GM23248 (cell line): Measurements from ENCODE around the gene DGKH. TPM values are rescaled to one million over a fixed set of nuclear protein-coding genes. Genes with fewer than 3 reads are reported as not detected.
A peak's percentile ranks its signal among the peaks of the same experiment; 100 is the strongest.

ENCODE experiments used
- DNase-seq: peaks from one replicate; pipeline ENCODE4 v3.0.0-alpha.2; 2015
- H2AFZ ChIP-seq: fragments of 200-600 bp; sonication (generic); 2 replicates; pipeline ENCODE4 v1.6.1; 2016; ENCODE audit warnings: antibody characterized with exemption
- H3F3A ChIP-seq: fragments of 200-600 bp; sonication (generic); 2 replicates; pipeline ENCODE4 v1.6.1; 2016; ENCODE audit warnings: mild to moderate bottlenecking, antibody characterized with exemption, mixed run types; ENCODE audit not compliant: insufficient read depth
- H3K27ac ChIP-seq: fragments of 200-600 bp; sonication (generic); 2 replicates; pipeline ENCODE4 v1.5.1; 2016; ENCODE audit warnings: mild to moderate bottlenecking
- H3K27me3 ChIP-seq: fragments of 200-600 bp; sonication (generic); replicated peaks from 2 replicates; pipeline ENCODE4 v1.6.1; 2016; ENCODE audit warnings: mild to moderate bottlenecking; ENCODE audit not compliant: insufficient read depth
- H3K36me3 ChIP-seq: fragments of 200-600 bp; sonication (generic); 2 replicates; pipeline ENCODE4 v1.6.1; 2016; ENCODE audit warnings: low read depth, mild to moderate bottlenecking
- H3K4me1 ChIP-seq: fragments of 200-600 bp; sonication (generic); 2 replicates; pipeline ENCODE4 v1.6.1; 2016; ENCODE audit warnings: mild to moderate bottlenecking; ENCODE audit not compliant: insufficient read depth
- H3K4me2 ChIP-seq: fragments of 200-600 bp; sonication (generic); one replicate; pipeline ENCODE4 v1.6.1; 2016; ENCODE audit warnings: mild to moderate bottlenecking; ENCODE audit not compliant: unreplicated experiment
- H3K4me3 ChIP-seq: fragments of 200-600 bp; sonication (generic); 2 replicates; pipeline ENCODE4 v1.5.1; 2016; ENCODE audit warnings: mild to moderate bottlenecking
- H3K79me2 ChIP-seq: fragments of 200-600 bp; sonication (generic); 2 replicates; pipeline ENCODE4 v1.6.1; 2016; ENCODE audit warnings: mild to moderate bottlenecking; ENCODE audit not compliant: insufficient read depth
- H3K9ac ChIP-seq: fragments of 200-600 bp; sonication (generic); 2 replicates; pipeline ENCODE4 v1.6.1; 2016; ENCODE audit warnings: mild to moderate bottlenecking
- H3K9me2 ChIP-seq: fragments of 200-600 bp; sonication (generic); 2 replicates; pipeline ENCODE4 v1.6.1; 2016; ENCODE audit warnings: mixed run types, mild to moderate bottlenecking, moderate library complexity; ENCODE audit not compliant: insufficient read depth
- H3K9me3 ChIP-seq: fragments of 200-600 bp; sonication (generic); one replicate; pipeline ENCODE4 v1.6.1; 2017; ENCODE audit warnings: low read depth
- H4K20me1 ChIP-seq: fragments of 200-600 bp; sonication (generic); 2 replicates; pipeline ENCODE4 v1.6.0; 2016; ENCODE audit not compliant: insufficient read depth
- EZH2 ChIP-seq: fragments of 200-600 bp; sonication (generic); IDR thresholded peaks from 2 replicates; pipeline ENCODE4 v1.6.1; 2018; ENCODE audit warnings: antibody characterized with exemption, mild to moderate bottlenecking; ENCODE audit not compliant: insufficient read depth, poor library complexity, severe bottlenecking
- EZH2phosphoT487 ChIP-seq: fragments of 200-600 bp; sonication (generic); IDR thresholded peaks from 2 replicates; pipeline ENCODE4 v1.6.1; 2018; ENCODE audit warnings: antibody characterized with exemption, moderate library complexity, mild to moderate bottlenecking, low read depth; ENCODE audit not compliant: insufficient read depth
- WGBS, 2 experiments: methylation state at CpG; one replicate each; pipeline ENCODE4 v1.1.6; 2015 to 2017; ENCODE audit warnings: low lambda C conversion rate in 2 of 2, low coverage in 1 of 2; ENCODE audit errors: missing lambda C conversion rate in 2 of 2; 5-methylcytosine and 5-hydroxymethylcytosine counted together
- in situ Hi-C: fragments of 300-500 bp; cut with MboI; formaldehyde crosslinking; loops from 2 replicates; pipeline ENCODE4 v1.15.0; 2020
- polyA plus RNA-seq: library from polyadenylated mRNA; unstranded; fragments of >200 nt; fragmentation: Nextera tagmentation; extraction: Ambion mirVana; gene quantifications from 2 replicates; pipeline ENCODE4 v1.2.1, GENCODE V29; 2016
- total RNA-seq: library from RNA; depleted of rRNA; stranded (reverse); fragments of >200 nt; shearing (Covaris generic); gene quantifications from 2 replicates; pipeline ENCODE4 v1.2.3, GENCODE V29; 2014

DGKH gene
- total and polyA plus RNA-seq, 2 experiments from 2014 or later: 1.4 to 7.1 TPM

DNA sequence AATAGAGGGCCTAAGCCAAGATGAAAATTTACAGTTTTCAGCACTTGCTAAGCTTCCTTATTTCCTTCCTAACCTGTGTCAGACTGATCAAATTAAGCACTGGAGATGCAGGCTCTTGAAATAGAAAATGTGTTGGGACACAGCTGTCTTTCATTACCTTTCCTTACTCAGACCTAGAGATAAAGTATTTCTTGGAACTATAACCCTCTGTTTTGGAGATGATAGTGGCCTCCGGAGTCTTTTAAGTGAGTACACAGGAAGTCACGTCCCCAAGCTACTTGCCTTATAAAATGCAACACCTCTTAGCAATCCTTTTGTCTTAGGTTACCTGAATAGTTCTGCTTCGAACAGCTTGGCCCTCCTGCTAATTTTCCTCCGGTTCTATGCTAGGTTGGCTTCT is 211.1 kb downstream of the DGKH start:
- TF ChIP-seq EZH2phosphoT487: no peak
- TF ChIP-seq EZH2: no peak
- 25 to 29% methylated on average over 4 of the region's 4 CpGs for WGBS, 2 experiments

GRCh38 chr13:42260903-42261654 is 212.6 kb downstream of the DGKH start:
- H3K4me2 ChIP-seq: no peak overlapping the region
- TF ChIP-seq EZH2phosphoT487: no peak
- TF ChIP-seq EZH2: no peak
- no peaks in the 10 kb centered on the region for H3K36me3 ChIP-seq
- H3K9me2 ChIP-seq: no peaks in the 10 kb centered on the region
- H3K79me2 ChIP-seq: no peaks in the 10 kb centered on the region
- H3K27me3 ChIP-seq: no peaks in the 10 kb centered on the region
- no peaks in the 10 kb centered on the region for H4K20me1 ChIP-seq
- H3K9ac ChIP-seq: no peak overlapping the region
- 74 to 76% methylated on average over 8 of the region's 8 CpGs for WGBS, 2 experiments
- H3K27ac ChIP-seq: no peak overlapping the region
- no peak for DNase-seq
- H3K4me3 ChIP-seq: no peak overlapping the region
- H3K4me1 ChIP-seq: no peaks in the 10 kb centered on the region
- in situ Hi-C loops: no loop called here
- no peak overlapping the region for H2AFZ ChIP-seq
- H3K9me3 ChIP-seq: no peaks in the 10 kb centered on the region
- H3F3A ChIP-seq: no peaks in the 10 kb centered on the region

More for the DNA sequence above, 211.1 kb downstream of the DGKH start:
- H3K4me2 ChIP-seq: no peak overlapping the region
- H3K9ac ChIP-seq: no peak overlapping the region
- no peaks in the 10 kb centered on the region for H4K20me1 ChIP-seq
- no peak overlapping the region for H2AFZ ChIP-seq
- in situ Hi-C loops: no loop called here
- no peaks in the 10 kb centered on the region for H3K27me3 ChIP-seq
- DNase-seq: no peak
- no peaks in the 10 kb centered on the region for H3K79me2 ChIP-seq
- no peaks in the 10 kb centered on the region for H3K9me2 ChIP-seq
- no peaks in the 10 kb centered on the region for H3K36me3 ChIP-seq
- H3K4me3 ChIP-seq: no peak overlapping the region
- H3F3A ChIP-seq: no peaks in the 10 kb centered on the region
- no peak overlapping the region for H3K27ac ChIP-seq
- no peaks in the 10 kb centered on the region for H3K9me3 ChIP-seq
- H3K4me1 ChIP-seq: no peaks in the 10 kb centered on the region

DNA sequence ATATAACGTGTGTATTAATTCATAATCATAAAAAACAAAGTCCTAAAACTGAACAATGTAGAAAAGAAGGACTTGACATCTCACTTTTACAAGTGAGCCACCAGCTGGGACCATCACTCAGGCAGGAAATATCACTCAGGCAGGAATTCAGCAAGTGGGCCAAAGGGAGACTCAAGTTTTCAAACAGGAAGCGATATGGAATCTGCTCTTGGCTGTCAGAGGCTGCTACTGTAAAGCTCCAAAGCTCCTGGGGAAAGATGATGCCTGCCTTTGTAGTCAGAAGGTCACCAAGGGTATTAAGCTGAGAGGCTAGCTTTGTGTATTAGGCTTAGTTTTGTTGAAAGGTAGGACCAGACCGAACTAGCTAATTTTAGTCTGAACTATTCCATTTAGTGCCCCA is 218.0 kb downstream of the DGKH start:
- no peak overlapping the region for H3K4me3 ChIP-seq
- 69 to 75% methylated on average over 3 of the region's 3 CpGs for WGBS, 2 experiments
- no peaks in the 10 kb centered on the region for H3K79me2 ChIP-seq
- no peaks in the 10 kb centered on the region for H3K27me3 ChIP-seq
- no peaks in the 10 kb centered on the region for H4K20me1 ChIP-seq
- H3K9ac ChIP-seq: no peak overlapping the region
- H3K9me2 ChIP-seq: no peaks in the 10 kb centered on the region; the same call in 1 of the 2 replicates
- H3K36me3 ChIP-seq: no peaks in the 10 kb centered on the region
- H3K9me3 ChIP-seq: no peaks in the 10 kb centered on the region
- H3K27ac ChIP-seq: no peak overlapping the region
- DNase-seq: peak; percentile 43
- H3K4me2 ChIP-seq: peak overlapping the region; percentile 10
- H2AFZ ChIP-seq: peak overlapping the region; percentile 35; the same call in 1 of the 2 replicates
- H3K4me1 ChIP-seq: peaks cover 14% of the 10 kb centered on the region
- in situ Hi-C loops: no loop called here
- H3F3A ChIP-seq: peaks cover 13% of the 10 kb centered on the region
- TF ChIP-seq EZH2phosphoT487 (no peak), EZH2 (no peak)

- Histone ChIP-seq H3K4me1 (peaks cover 32% of the 10 kb centered on the region), H3K4me2 (no peak overlapping the region), H3K4me3 (no peak overlapping the region), H3F3A (peaks cover 13% of the 10 kb centered on the region), H3K27me3 (no peaks in the 10 kb centered on the region), H3K9me3 (no peaks in the 10 kb centered on the region), H3K9ac (no peak overlapping the region), H3K27ac (no peak overlapping the region), H3K79me2 (peaks cover 32% of the 10 kb centered on the region), H2AFZ (peak overlapping the region; percentile 97), H4K20me1 (0 out of 2 replicates have a peak, but pooled peaks cover 2% of the 10 kb centered on the region), H3K9me2 (no peaks in the 10 kb centered on the region; the same call in 1 of the 2 replicates), H3K36me3 (no peaks in the 10 kb centered on the region)
- 89 to 90% methylated on average over 6 of the region's 6 CpGs for WGBS, 2 experiments
- no peak for DNase-seq
- TF ChIP-seq EZH2 (no peak), EZH2phosphoT487 (no peak)
- in situ Hi-C loops: no loop called here
Measured at GRCh38 chr13:42270160-42270856, 221.9 kb downstream of the DGKH start.
